ENCODE data around the gene SLF2.
"Not testable (repeated sequence)": the region's sequence is repeated elsewhere in the genome, so short reads cannot be mapped to it uniquely, and the experiment has no call there.

The SLF2 gene

GRCh38 chr10:100968863-100969186 lies 56.1 kb downstream of the SLF2 start:
- H3K4me3 Mint-ChIP-seq, result peak overlapping the region; percentile 58
- H3K36me3 Mint-ChIP-seq (ENCODE audit: low read depth), result peaks cover 22% of the 10 kb centered on the region
- peaks cover 27% of the 10 kb centered on the region for H3K4me1 Mint-ChIP-seq (ENCODE audit: low read depth)
- H3K27me3 Mint-ChIP-seq, result peaks cover 23% of the 10 kb centered on the region
- H3K27ac Mint-ChIP-seq, result peak overlapping the region; percentile 35
- no peaks in the 10 kb centered on the region for H3K9me3 Mint-ChIP-seq
- intact Hi-C loops (cut with micrococcal nuclease), result loop anchor here (10.0 kb wide), 1 partner anchor 46 kb away; no protein-coding TSS in a partner anchor

- peak within 1 kb of the TSS; percentile 35 for H3K27ac Mint-ChIP-seq
- peak within 1 kb of the TSS; percentile 64 for H3K4me3 Mint-ChIP-seq
- H3K36me3 Mint-ChIP-seq (ENCODE audit: low read depth), result peaks cover 16% of the 10 kb centered on the region
Measured at GRCh38 chr10:100969187-100970075, 56.7 kb downstream of the SLF2 start, which contains the start of gene SEMA4G. Gene SEMA4G (plus strand): TSS chr10:100969504. CDS start chr10:100972913, 3,409 bp downstream.

GRCh38 chr10:100970076-100970913 lies 57.5 kb downstream of the SLF2 start:
- H3K27me3 Mint-ChIP-seq, result peaks cover 23% of the 10 kb centered on the region
- H3K4me3 Mint-ChIP-seq, result no peak overlapping the region
- H3K27ac Mint-ChIP-seq, result no peak overlapping the region
- H3K36me3 Mint-ChIP-seq (ENCODE audit: low read depth), result peaks cover 7% of the 10 kb centered on the region
- no peaks in the 10 kb centered on the region for H3K9me3 Mint-ChIP-seq
- intact Hi-C loops (cut with micrococcal nuclease), result no loop called here
- peaks cover 27% of the 10 kb centered on the region for H3K4me1 Mint-ChIP-seq (ENCODE audit: low read depth)

More at GRCh38 chr10:100969187-100970075, 56.7 kb downstream of the SLF2 start, which contains the start of gene SEMA4G:
- intact Hi-C loops (cut with micrococcal nuclease), result loop anchor here (10.0 kb wide), 1 partner anchor 45 kb away; no protein-coding TSS in a partner anchor
- Mint-ChIP-seq H3K4me1 (ENCODE audit: low read depth) (peaks cover 27% of the 10 kb centered on the region), H3K27me3 (peaks cover 23% of the 10 kb centered on the region), H3K9me3 (no peaks in the 10 kb centered on the region)

- intact Hi-C loops (cut with micrococcal nuclease), result no loop called here
- Mint-ChIP-seq H3K4me3 (no peak overlapping the region), H3K4me1 (ENCODE audit: low read depth) (peaks cover 27% of the 10 kb centered on the region), H3K27me3 (peaks cover 23% of the 10 kb centered on the region), H3K36me3 (ENCODE audit: low read depth) (no peaks in the 10 kb centered on the region), H3K9me3 (no peaks in the 10 kb centered on the region), H3K27ac (no peak overlapping the region)
Measured at GRCh38 chr10:100970914-100971811, 58.4 kb downstream of the SLF2 start.

- H3K27me3 Mint-ChIP-seq, result peaks cover 28% of the 10 kb centered on the region
- H3K27ac Mint-ChIP-seq, result no peak overlapping the region
- no peaks in the 10 kb centered on the region for H3K9me3 Mint-ChIP-seq
- H3K4me3 Mint-ChIP-seq, result no peak overlapping the region
- intact Hi-C loops (cut with micrococcal nuclease), result no loop called here
- H3K4me1 Mint-ChIP-seq (ENCODE audit: low read depth), result peaks cover 26% of the 10 kb centered on the region
- no peaks in the 10 kb centered on the region for H3K36me3 Mint-ChIP-seq (ENCODE audit: low read depth)
Measured at GRCh38 chr10:100972115-100972903, 59.5 kb downstream of the SLF2 start.

- Mint-ChIP-seq H3K9me3 (no peaks in the 10 kb centered on the region), H3K27me3 (peaks cover 28% of the 10 kb centered on the region), H3K4me3 (no peak overlapping the region), H3K27ac (no peak overlapping the region), H3K4me1 (ENCODE audit: low read depth) (peaks cover 19% of the 10 kb centered on the region), H3K36me3 (ENCODE audit: low read depth) (no peaks in the 10 kb centered on the region)
- intact Hi-C loops (cut with micrococcal nuclease), result no loop called here
Measured at GRCh38 chr10:100972904-100973535, 60.3 kb downstream of the SLF2 start.

GRCh38 chr10:100975397-100975796 lies 62.6 kb downstream of the SLF2 start:
- H3K36me3 Mint-ChIP-seq (ENCODE audit: low read depth), result peaks cover 20% of the 10 kb centered on the region
- intact Hi-C loops (cut with micrococcal nuclease); H3K4me1 Mint-ChIP-seq (ENCODE audit: low read depth): not testable (repeated sequence)

GRCh38 chr10:100976906-100977305 lies 64.1 kb downstream of the SLF2 start:
- peaks cover 5% of the 10 kb centered on the region for H3K27me3 Mint-ChIP-seq
- intact Hi-C loops (cut with micrococcal nuclease), result no loop called here
- H3K4me3 Mint-ChIP-seq, result no peak overlapping the region
- peaks cover 34% of the 10 kb centered on the region for H3K36me3 Mint-ChIP-seq (ENCODE audit: low read depth)
- no peaks in the 10 kb centered on the region for H3K4me1 Mint-ChIP-seq (ENCODE audit: low read depth)
- no peak overlapping the region for H3K27ac Mint-ChIP-seq
- H3K9me3 Mint-ChIP-seq, result no peaks in the 10 kb centered on the region

More at GRCh38 chr10:100975397-100975796, 62.6 kb downstream of the SLF2 start:
- H3K27ac Mint-ChIP-seq, H3K27me3 Mint-ChIP-seq, H3K9me3 Mint-ChIP-seq, H3K4me3 Mint-ChIP-seq: not testable (repeated sequence)

- H3K4me1 Mint-ChIP-seq (ENCODE audit: low read depth), result no peaks in the 10 kb centered on the region
Measured at GRCh38 chr10:100977436-100977835, 64.7 kb downstream of the SLF2 start.

GRCh38 chr10:100978121-100978900 lies 65.5 kb downstream of the SLF2 start:
- Mint-ChIP-seq H3K4me3 (no peak overlapping the region), H3K27ac (no peak overlapping the region), H3K4me1 (ENCODE audit: low read depth) (no peaks in the 10 kb centered on the region), H3K9me3 (no peaks in the 10 kb centered on the region), H3K27me3 (peaks cover 5% of the 10 kb centered on the region), H3K36me3 (ENCODE audit: low read depth) (peaks cover 48% of the 10 kb centered on the region)
- intact Hi-C loops (cut with micrococcal nuclease), result no loop called here

More at GRCh38 chr10:100977436-100977835, 64.7 kb downstream of the SLF2 start:
- H3K36me3 Mint-ChIP-seq (ENCODE audit: low read depth), result peaks cover 40% of the 10 kb centered on the region
- intact Hi-C loops (cut with micrococcal nuclease), result no loop called here
- H3K27ac Mint-ChIP-seq, result no peak overlapping the region
- no peak overlapping the region for H3K4me3 Mint-ChIP-seq
- no peaks in the 10 kb centered on the region for H3K9me3 Mint-ChIP-seq
- peaks cover 5% of the 10 kb centered on the region for H3K27me3 Mint-ChIP-seq

- intact Hi-C loops (cut with micrococcal nuclease), result no loop called here
- peaks cover 54% of the 10 kb centered on the region for H3K36me3 Mint-ChIP-seq (ENCODE audit: low read depth)
- no peak overlapping the region for H3K4me3 Mint-ChIP-seq
- no peaks in the 10 kb centered on the region for H3K9me3 Mint-ChIP-seq
- H3K27ac Mint-ChIP-seq, result no peak overlapping the region
- peaks cover 5% of the 10 kb centered on the region for H3K27me3 Mint-ChIP-seq
- H3K4me1 Mint-ChIP-seq (ENCODE audit: low read depth), result no peaks in the 10 kb centered on the region
Measured at GRCh38 chr10:100978901-100979195, 66.1 kb downstream of the SLF2 start.

GRCh38 chr10:100979791-100980272 lies 67.1 kb downstream of the SLF2 start:
- H3K4me1 Mint-ChIP-seq (ENCODE audit: low read depth), result no peaks in the 10 kb centered on the region
- peaks cover 63% of the 10 kb centered on the region for H3K36me3 Mint-ChIP-seq (ENCODE audit: low read depth)
- no peak overlapping the region for H3K27ac Mint-ChIP-seq
- no peaks in the 10 kb centered on the region for H3K9me3 Mint-ChIP-seq
- H3K4me3 Mint-ChIP-seq, result no peak overlapping the region
- intact Hi-C loops (cut with micrococcal nuclease), result no loop called here
- peaks cover 5% of the 10 kb centered on the region for H3K27me3 Mint-ChIP-seq
